HepG2 (cell line): ENCODE data around the gene NKX6-1. TPM values are rescaled to one million over a fixed set of nuclear protein-coding genes. Genes with fewer than 3 reads are reported as not detected.

Source experiments
- ATAC-seq: fragments of 200-7000 bp; cut with Tn5 transposase; 3 replicates; pipeline ENCODE4 v1.9.1; 2020; ENCODE audit warnings: mild to moderate bottlenecking, moderate library complexity
- BruUV-seq: library from RNA; stranded (reverse); fragments of 400-500 nt; replicated peaks from 2 replicates; lab custom pipeline; 2021; lab: Mats Ljungman, UMichigan
- CTCF ChIA-PET: fragments of 300-600 bp; formaldehyde crosslinking; extraction: SDS; loops from one replicate; lab custom pipeline; 2021; ENCODE audit warnings: low total read pairs, inconsistent platforms, low intra/inter-chr PET ratio; lab: Yijun Ruan, JAX
- POLR2A ChIA-PET: fragments of 350-600 bp; sonication (Branson Sonifier 250); formaldehyde crosslinking; loops from one replicate; lab custom pipeline; 2020; ENCODE audit warnings: antibody characterized with exemption, inconsistent platforms; lab: Yijun Ruan, JAX
- DNase-seq: peaks from one replicate; pipeline ENCODE4 v3.0.0-alpha.2; 2015; ENCODE audit warnings: low spot score
- FAIRE-seq: peaks from 3 replicates; lab custom pipeline; 2011; peaks lifted over from hg19 to GRCh38; lab: Jason Lieb, UNC
- H2AFZ ChIP-seq: one replicate; pipeline ENCODE4 v1.6.1; 2011; ENCODE audit warnings: low read length, inconsistent platforms
- H3K27ac ChIP-seq: fragments of 300-600 bp; 3 replicates; pipeline ENCODE4 v1.8.0; 2011; ENCODE audit warnings: mixed run types, mild to moderate bottlenecking, mixed read lengths, low read length, inconsistent platforms; ENCODE audit not compliant: insufficient read depth; ENCODE audit errors: extremely low read length
- H3K27me3 ChIP-seq, 2 experiments: fragments of 200-600 bp in 1 of 2; 2 replicates in 1 of 2; 3 replicates in 1 of 2; pipeline versions ENCODE4 v1.6.0 to v1.8.0; 2011; ENCODE audit warnings: low read length in 2 of 2, mild to moderate bottlenecking in 2 of 2, moderate library complexity in 2 of 2, inconsistent platforms in 1 of 2; ENCODE audit not compliant: insufficient read depth in 2 of 2, control insufficient read depth in 1 of 2
- H3K36me3 ChIP-seq, 2 experiments: fragments of 200-600 bp in 1 of 2; replicated peaks in 1 of 2; 2 replicates in 1 of 2; 3 replicates in 1 of 2; pipeline versions ENCODE4 v1.5.1 to v1.8.0; 2011; ENCODE audit warnings: low read length in 2 of 2, inconsistent platforms in 1 of 2; ENCODE audit not compliant: insufficient read depth in 2 of 2, control insufficient read depth in 1 of 2
- H3K4me1 ChIP-seq: 2 replicates; pipeline ENCODE4 v1.5.1; 2012; ENCODE audit warnings: low read length, inconsistent platforms; ENCODE audit not compliant: insufficient read depth
- H3K4me2 ChIP-seq: 2 replicates; pipeline ENCODE4 v1.6.0; 2011; ENCODE audit warnings: low read depth, low read length, inconsistent platforms
- H3K4me3 ChIP-seq, 3 experiments: fragments of 200-600 bp in 1 of 3; sonication (generic), shearing (Covaris generic) in 1 of 3; replicated peaks in 1 of 3; 2 replicates each; pipeline ENCODE4 v1.5.1; 2011 to 2016; ENCODE audit warnings: low read length in 3 of 3, inconsistent platforms in 2 of 3, low read depth in 2 of 3, mild to moderate bottlenecking in 2 of 3, control low read depth in 1 of 3, mixed read lengths in 1 of 3; ENCODE audit not compliant: insufficient read depth in 1 of 3
- H3K79me2 ChIP-seq: one replicate; pipeline ENCODE4 v1.6.1; 2011; ENCODE audit warnings: low read length, inconsistent platforms; ENCODE audit not compliant: insufficient read depth
- H3K9ac ChIP-seq: 2 replicates; pipeline ENCODE4 v1.6.0; 2011; ENCODE audit warnings: mild to moderate bottlenecking, low read depth, low read length, inconsistent platforms; ENCODE audit not compliant: insufficient read depth
- H3K9me3 ChIP-seq: 2 replicates; pipeline ENCODE4 v1.5.1; 2012; ENCODE audit warnings: mild to moderate bottlenecking, low read length
- H4K20me1 ChIP-seq: 2 replicates; pipeline ENCODE4 v1.6.0; 2011; ENCODE audit warnings: inconsistent platforms, mild to moderate bottlenecking, low read length, moderate library complexity; ENCODE audit not compliant: insufficient read depth
- ATF7 ChIP-seq, 2 experiments: fragments of 450-650 bp in 1 of 2; sonication (generic) in 1 of 2; formaldehyde crosslinking in 1 of 2; IDR thresholded peaks; 2 replicates each; pipeline versions ENCODE4 v1.4.0 to v1.6.1; 2016 to 2020; ENCODE audit warnings: antibody characterized with exemption in 1 of 2, mild to moderate bottlenecking in 1 of 2, missing genetic modification reagents in 1 of 2
- CCAR2 ChIP-seq: fragments of 200-400 bp; formaldehyde crosslinking; optimal IDR thresholded peaks from 2 replicates; pipeline ENCODE3; 2018; ENCODE audit warnings: low read depth, mild to moderate bottlenecking, low read length, moderate library complexity
- IRX3 ChIP-seq: sonication (generic); formaldehyde crosslinking; IDR thresholded peaks from 2 replicates; pipeline ENCODE4 v1.8.1; 2023; ENCODE audit warnings: mild to moderate bottlenecking, low read depth, missing genetic modification reagents, borderline replicate concordance
- ISL2 ChIP-seq: sonication (generic); formaldehyde crosslinking; IDR thresholded peaks from 2 replicates; pipeline ENCODE4 v1.5.0; 2020; ENCODE audit warnings: missing genetic modification reagents
- MAX ChIP-seq: IDR thresholded peaks from 2 replicates; pipeline ENCODE4 v1.6.1; 2012; ENCODE audit warnings: inconsistent platforms
- NR0B2 ChIP-seq: sonication (generic); formaldehyde crosslinking; IDR thresholded peaks from 2 replicates; pipeline ENCODE4 v1.4.0; 2020; ENCODE audit warnings: mild to moderate bottlenecking, missing genetic modification reagents
- RELA ChIP-seq: sonication (generic); formaldehyde crosslinking; IDR thresholded peaks from 2 replicates; pipeline ENCODE4 v1.4.0; 2020; ENCODE audit warnings: missing genetic modification reagents
- ZBTB10 ChIP-seq: sonication (generic); formaldehyde crosslinking; IDR thresholded peaks from 2 replicates; pipeline ENCODE4 v1.4.0; 2020; ENCODE audit warnings: missing genetic modification reagents, borderline replicate concordance
- ZFYVE20 ChIP-seq: sonication (generic); formaldehyde crosslinking; IDR thresholded peaks from 2 replicates; pipeline ENCODE4 v1.8.0; 2023; ENCODE audit warnings: low read depth, mild to moderate bottlenecking, moderate library complexity, missing genetic modification reagents, borderline replicate concordance
- ZNF501 ChIP-seq: sonication (generic); formaldehyde crosslinking; IDR thresholded peaks from 2 replicates; pipeline ENCODE4 v1.5.1; 2020; ENCODE audit warnings: mild to moderate bottlenecking, moderate library complexity, missing genetic modification reagents
- ZNF576 ChIP-seq: sonication (generic); formaldehyde crosslinking; IDR thresholded peaks from 2 replicates; pipeline ENCODE4 v1.4.0; 2020; ENCODE audit warnings: mild to moderate bottlenecking, missing genetic modification reagents
- ZNF710 ChIP-seq: sonication (generic); formaldehyde crosslinking; IDR thresholded peaks from 2 replicates; pipeline ENCODE4 v1.5.0; 2020; ENCODE audit warnings: mild to moderate bottlenecking, missing genetic modification reagents, borderline replicate concordance
- ZNF776 ChIP-seq: sonication (generic); formaldehyde crosslinking; IDR thresholded peaks from 2 replicates; pipeline ENCODE4 v1.4.0; 2020; ENCODE audit warnings: mild to moderate bottlenecking, missing genetic modification reagents
- ZNF781 ChIP-seq: sonication (generic); formaldehyde crosslinking; IDR thresholded peaks from 2 replicates; pipeline ENCODE4 v1.5.1; 2020; ENCODE audit warnings: borderline replicate concordance, mild to moderate bottlenecking, missing genetic modification reagents; ENCODE audit errors: not compliant biosample characterization
- WGBS: methylation state at CpG from one replicate; pipeline ENCODE4 v1.1.6; 2017; ENCODE audit warnings: low lambda C conversion rate; 5-methylcytosine and 5-hydroxymethylcytosine counted together
- in situ Hi-C: cut with HindIII; loops from 2 replicates; pipeline ENCODE4 v1.10.0; 2017; ENCODE audit warnings: low pct_unique_long_range_greater_than_20kb; ENCODE audit not compliant: extremely low pct_ligation_motif_present
- intact Hi-C: fragments of 100-400 bp; cut with micrococcal nuclease; formaldehyde crosslinking; loops from one replicate; pipeline ENCODE4 v1.10.0; 2022; ENCODE audit not compliant: unreplicated experiment
- polyA plus RNA-seq, 8 experiments: library from polyadenylated mRNA; depleted of rRNA in 3 of 8; stranded (reverse) in 7 of 8; unstranded in 1 of 8; fragments of >200 nt; fragmentation: Illumina TruSeq in 4 of 8; extraction: Trizol in 4 of 8; gene quantifications; 2 replicates each; pipeline versions ENCODE4 v1.2.1 to v1.2.3, GENCODE V29; 2011 to 2016; ENCODE audit warnings: low read depth in 4 of 8, missing spikeins in 1 of 8, mixed read lengths in 1 of 8; ENCODE audit not compliant: insufficient read depth in 1 of 8
- total RNA-seq, 5 experiments: library from RNA; depleted of rRNA; stranded (reverse); fragments of >200 nt; fragmentation: Illumina TruSeq; extraction: Trizol; gene quantifications; 2 replicates each; pipeline ENCODE4 v1.2.3, GENCODE V29; 2016; ENCODE audit warnings: low read depth in 1 of 5

Gene NKX6-1
- total and polyA plus RNA-seq, 2 of the 13 experiments (the other 11 are each of a cell fraction or from before 2014, with no cell fraction given), result not detected

GRCh38 chr4:84502955-84503373 lies 3.9 kb upstream of the NKX6-1 start:
- no peak overlapping the region for H3K27ac ChIP-seq
- intact Hi-C loops (no loop called here), in situ Hi-C loops (no loop called here)
- H3K79me2 ChIP-seq, result no peaks in the 10 kb centered on the region
- H3K4me3 ChIP-seq, result no peak overlapping the region
- no peaks in the 10 kb centered on the region for H4K20me1 ChIP-seq
- 0 out of 2 replicates have a peak, but pooled peaks cover 9% of the 10 kb centered on the region for H3K4me1 ChIP-seq
- CTCF ChIA-PET, result interaction anchor here (1.6 to 1.7 kb wide), 2 partner anchors 732 to 858 kb away, joined by 8 to 10 read pairs; no protein-coding TSS in a partner anchor
- H2AFZ ChIP-seq, result no peak overlapping the region
- DNase-seq (no peak), FAIRE-seq (no peak), ATAC-seq (no peak)
- H3K4me2 ChIP-seq, result no peak overlapping the region
- no peaks in the 10 kb centered on the region for H3K36me3 ChIP-seq
- no peak overlapping the region for H3K9ac ChIP-seq
- no peak for TF ChIP-seq ZBTB10 (CRISPR knock-in tag)
- TF ChIP-seq RELA (CRISPR knock-in tag), result no peak
- TF ChIP-seq ZNF501 (CRISPR knock-in tag), result no peak
- TF ChIP-seq ZNF776, result no peak
- no peak for TF ChIP-seq ZNF576 (CRISPR knock-in tag)
- no peak for TF ChIP-seq IRX3 (CRISPR knock-in tag)
- TF ChIP-seq ZFYVE20 (CRISPR knock-in tag), result no peak
- no peak for TF ChIP-seq ATF7 (IDR thresholded peaks at IDR 0.05)
- TF ChIP-seq ATF7 (CRISPR knock-in tag; IDR thresholded peaks at IDR 0.05), result no peak
- no peak for TF ChIP-seq MAX
- TF ChIP-seq CCAR2, result no peak
- TF ChIP-seq ZNF710, result no peak
- no peak for TF ChIP-seq NR0B2
- no peak for TF ChIP-seq ISL2 (CRISPR knock-in tag)
- no peak for TF ChIP-seq ZNF781 (CRISPR knock-in tag)
- 30% methylated on average over 18 of the region's 18 CpGs for WGBS
- peaks cover 7 to 58% of the 10 kb centered on the region in 2 experiments for H3K27me3 ChIP-seq
- BruUV-seq, result no TSS peak
- POLR2A ChIA-PET, result no interaction called here
- no peaks in the 10 kb centered on the region for H3K9me3 ChIP-seq
